PC-3 (cell line): ENCODE data around the gene PLEKHH2.

Source experiments
- CTCF ChIP-seq: fragments of 300-600 bp; sonication (generic); conservative IDR thresholded peaks from 2 replicates; pipeline ENCODE4 v1.5.1; 2017; ENCODE audit warnings: antibody characterized with exemption, low read depth, mild to moderate bottlenecking, low read length
- EZH2 ChIP-seq: fragments of 300-600 bp; sonication (generic); IDR thresholded peaks from one replicate; pipeline ENCODE4 v1.6.1; 2017; ENCODE audit warnings: antibody characterized with exemption, mild to moderate bottlenecking, low read length; ENCODE audit not compliant: unreplicated experiment

DNA sequence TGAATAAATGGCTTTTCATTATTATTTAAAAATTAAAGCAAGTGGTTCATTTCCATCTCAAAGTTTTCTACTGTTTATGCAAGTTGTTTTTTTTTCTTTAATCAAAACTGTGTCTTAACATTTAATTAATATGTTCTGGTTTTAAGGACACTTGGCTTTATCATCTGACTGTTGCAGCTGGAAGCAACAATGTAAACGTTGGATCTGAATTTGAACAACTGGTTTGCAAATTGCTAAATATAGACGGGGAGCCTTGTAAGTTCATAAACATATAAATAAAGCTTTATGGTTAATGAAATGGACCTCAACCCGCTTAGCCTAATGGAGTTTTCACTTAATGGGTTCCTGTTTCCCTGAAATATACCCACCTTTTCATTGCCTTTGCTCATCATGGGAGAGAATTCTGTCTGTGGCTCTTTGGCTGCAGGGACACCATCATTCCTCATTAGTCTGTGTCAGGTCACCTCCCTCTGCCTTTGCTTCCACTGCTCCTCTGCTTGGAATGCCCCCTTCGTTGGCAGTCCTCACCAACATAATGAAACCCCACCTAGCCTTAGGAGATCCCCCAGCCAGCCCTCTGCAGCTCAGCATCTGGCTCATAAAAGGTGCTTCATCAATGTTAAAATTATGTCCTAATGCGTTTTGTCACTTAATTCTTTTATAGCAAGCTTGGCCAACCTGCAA, 92.6 kb downstream of the PLEKHH2 start:
- TF ChIP-seq CTCF, result no peak
- no peak for TF ChIP-seq EZH2
